ENCODE results near the gene ZWINT. TPM values are rescaled to one million over a fixed set of nuclear protein-coding genes. Genes with fewer than 3 reads are reported as not detected.

Gene ZWINT
- total RNA-seq, 1 donor, result 3.6 TPM

DNA sequence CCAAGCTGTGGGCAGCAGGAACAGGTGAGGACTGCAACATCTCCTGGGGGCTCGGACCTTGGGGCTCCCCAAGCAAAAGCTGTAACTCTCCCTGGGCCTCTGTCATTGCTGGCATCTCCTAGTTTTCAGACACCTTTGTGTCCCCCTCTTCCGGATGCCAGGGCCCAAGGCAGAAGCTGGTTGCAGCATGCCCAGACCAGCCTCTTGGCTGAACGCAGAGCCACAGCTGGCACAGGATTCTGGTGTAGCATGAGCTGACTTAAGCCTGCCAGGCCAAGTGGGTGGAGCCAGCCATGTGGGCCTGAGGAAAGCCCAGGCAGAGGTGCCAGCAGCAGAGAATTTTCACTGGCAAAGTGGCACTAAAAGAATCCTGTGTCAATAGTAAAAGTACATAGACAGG, 43.5 kb downstream of the ZWINT start:
- Histone ChIP-seq H3K4me1 (ENCODE audit: insufficient read depth, low read length) (no peaks in the 10 kb centered on the region), H3K27me3 (ENCODE audit: insufficient read depth, low read length) (no peaks in the 10 kb centered on the region), H3K9me3 (ENCODE audit: low read depth, low read length) (no peaks in the 10 kb centered on the region), H4K20me1 (ENCODE audit: insufficient read depth, low read length) (no peaks in the 10 kb centered on the region), H3K4me3 (ENCODE audit: insufficient read depth, low read length) (no peak overlapping the region), H3K27ac (ENCODE audit: low read depth, low read length) (no peak overlapping the region), H3K79me2 (ENCODE audit: insufficient read depth, low read length) (no peaks in the 10 kb centered on the region), H2AFZ (ENCODE audit: low read length) (no peak overlapping the region), H3K4me2 (ENCODE audit: insufficient read depth, low read length) (no peak overlapping the region), H3K36me3 (ENCODE audit: insufficient read depth, low read length) (no peaks in the 10 kb centered on the region)
- DNase-seq (ENCODE audit: insufficient read length, low spot score, missing footprints), result no peak
- TF ChIP-seq CTCF (IDR thresholded peaks at IDR 0.05; ENCODE audit: extremely low read depth, low read depth, low read length), result no peak

DNA sequence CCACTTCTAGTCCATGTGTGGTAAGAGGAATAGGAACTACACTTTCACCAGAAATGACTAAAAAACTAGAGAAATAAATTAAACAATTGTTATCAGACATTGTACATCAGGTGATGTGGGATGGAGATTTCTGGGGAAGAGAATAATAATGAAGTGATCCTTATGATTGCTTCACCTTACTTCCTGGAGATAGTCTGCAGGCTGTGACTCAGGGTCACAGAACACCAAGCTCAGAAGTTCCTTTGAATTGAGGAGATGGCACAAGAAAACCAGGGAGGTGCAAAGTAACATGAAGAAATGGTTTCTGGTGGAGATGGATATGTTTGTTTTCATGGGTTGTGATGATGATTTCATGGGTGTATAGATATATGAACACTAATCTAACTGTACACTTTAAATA, 44.5 kb downstream of the ZWINT start:
- TF ChIP-seq CTCF (IDR thresholded peaks at IDR 0.05; ENCODE audit: extremely low read depth, low read depth, low read length), result no peak

More for the DNA sequence above, 44.5 kb downstream of the ZWINT start:
- DNase-seq (ENCODE audit: insufficient read length, low spot score, missing footprints), result no peak
- Histone ChIP-seq H4K20me1 (ENCODE audit: insufficient read depth, low read length) (no peaks in the 10 kb centered on the region), H3K36me3 (ENCODE audit: insufficient read depth, low read length) (no peaks in the 10 kb centered on the region), H3K27me3 (ENCODE audit: insufficient read depth, low read length) (no peaks in the 10 kb centered on the region), H3K4me3 (ENCODE audit: insufficient read depth, low read length) (no peak overlapping the region), H2AFZ (ENCODE audit: low read length) (no peak overlapping the region), H3K9me3 (ENCODE audit: low read depth, low read length) (no peaks in the 10 kb centered on the region), H3K79me2 (ENCODE audit: insufficient read depth, low read length) (no peaks in the 10 kb centered on the region), H3K4me2 (ENCODE audit: insufficient read depth, low read length) (no peak overlapping the region), H3K4me1 (ENCODE audit: insufficient read depth, low read length) (no peaks in the 10 kb centered on the region), H3K27ac (ENCODE audit: low read depth, low read length) (no peak overlapping the region)

All from osteoblast (primary cell).